Measurements from ENCODE around the gene MAN2A2.
A peak's percentile ranks its signal among the peaks of the same experiment; 100 is the strongest.

The MAN2A2 gene

GRCh38 chr15:90876046-90876445 is 27.1 kb upstream of the MAN2A2 start:
- CTCF ChIA-PET, result interaction anchor here (0.6 to 1.4 kb wide), 2 partner anchors 9 to 218 kb away, joined by 4 read pairs; no protein-coding TSS in a partner anchor
- Mint-ChIP-seq H3K36me3 (peaks cover 54% of the 10 kb centered on the region), H3K27ac (no peak overlapping the region), H3K4me3 (no peak overlapping the region), H3K4me1 (peaks cover 53% of the 10 kb centered on the region), H3K27me3 (no peaks in the 10 kb centered on the region), H3K9me3 (no peaks in the 10 kb centered on the region)
- DNase-seq, result no peak

GRCh38 chr15:90876512-90877170 is 26.5 kb upstream of the MAN2A2 start:
- H3K4me3 Mint-ChIP-seq, result no peak overlapping the region
- no peak for DNase-seq
- CTCF ChIA-PET, result interaction anchor here (1.4 kb wide), 1 partner anchor 8 kb away, joined by 4 read pairs; no protein-coding TSS in a partner anchor
- no peak overlapping the region for H3K27ac Mint-ChIP-seq
- peaks cover 53% of the 10 kb centered on the region for H3K4me1 Mint-ChIP-seq
- H3K36me3 Mint-ChIP-seq, result peaks cover 54% of the 10 kb centered on the region
- no peaks in the 10 kb centered on the region for H3K9me3 Mint-ChIP-seq
- H3K27me3 Mint-ChIP-seq, result no peaks in the 10 kb centered on the region

GRCh38 chr15:90877315-90877714 is 25.8 kb upstream of the MAN2A2 start:
- Mint-ChIP-seq H3K9me3 (no peaks in the 10 kb centered on the region), H3K4me3 (no peak overlapping the region), H3K4me1 (peaks cover 51% of the 10 kb centered on the region), H3K36me3 (peaks cover 53% of the 10 kb centered on the region), H3K27me3 (no peaks in the 10 kb centered on the region), H3K27ac (peak overlapping the region; percentile 55)
- no peak for DNase-seq
- CTCF ChIA-PET, result no interaction called here

GRCh38 chr15:90877996-90878395 is 25.1 kb upstream of the MAN2A2 start:
- Mint-ChIP-seq H3K9me3 (no peaks in the 10 kb centered on the region), H3K27ac (peak overlapping the region; percentile 55), H3K4me3 (no peak overlapping the region), H3K27me3 (no peaks in the 10 kb centered on the region), H3K4me1 (peaks cover 46% of the 10 kb centered on the region), H3K36me3 (peaks cover 49% of the 10 kb centered on the region)
- CTCF ChIA-PET, result no interaction called here
- no peak for DNase-seq

- Mint-ChIP-seq H3K27ac (no peak overlapping the region), H3K36me3 (peaks cover 48% of the 10 kb centered on the region), H3K4me3 (no peak overlapping the region), H3K9me3 (no peaks in the 10 kb centered on the region), H3K4me1 (peaks cover 46% of the 10 kb centered on the region), H3K27me3 (no peaks in the 10 kb centered on the region)
- CTCF ChIA-PET, result no interaction called here
- DNase-seq, result no peak
These were observed 24.4 kb upstream of the MAN2A2 start for GRCh38 chr15:90878660-90879059.

GRCh38 chr15:90879730-90880366 is 23.3 kb upstream of the MAN2A2 start:
- no peak for DNase-seq
- CTCF ChIA-PET, result no interaction called here
- Mint-ChIP-seq H3K4me1 (peaks cover 41% of the 10 kb centered on the region), H3K27me3 (no peaks in the 10 kb centered on the region), H3K4me3 (no peak overlapping the region), H3K9me3 (no peaks in the 10 kb centered on the region), H3K27ac (no peak overlapping the region), H3K36me3 (peaks cover 46% of the 10 kb centered on the region)

GRCh38 chr15:90880381-90881145 is 22.5 kb upstream of the MAN2A2 start:
- Mint-ChIP-seq H3K4me3 (no peak overlapping the region), H3K27ac (no peak overlapping the region), H3K9me3 (no peaks in the 10 kb centered on the region), H3K4me1 (peaks cover 43% of the 10 kb centered on the region), H3K36me3 (peaks cover 46% of the 10 kb centered on the region), H3K27me3 (no peaks in the 10 kb centered on the region)
- DNase-seq, result no peak
- CTCF ChIA-PET, result no interaction called here

GRCh38 chr15:90881181-90881977 is 21.7 kb upstream of the MAN2A2 start:
- no peak overlapping the region for H3K4me3 Mint-ChIP-seq
- peaks cover 39% of the 10 kb centered on the region for H3K36me3 Mint-ChIP-seq
- no peak overlapping the region for H3K27ac Mint-ChIP-seq
- CTCF ChIA-PET, result interaction anchor here (0.7 kb wide), 1 partner anchor 562 kb away, joined by 4 read pairs; no protein-coding TSS in a partner anchor
- no peaks in the 10 kb centered on the region for H3K9me3 Mint-ChIP-seq
- no peak for DNase-seq
- peaks cover 47% of the 10 kb centered on the region for H3K4me1 Mint-ChIP-seq
- H3K27me3 Mint-ChIP-seq, result no peaks in the 10 kb centered on the region

- CTCF ChIA-PET, result interaction anchor here (0.7 kb wide), 1 partner anchor 562 kb away, joined by 4 read pairs; no protein-coding TSS in a partner anchor
These were observed 21.0 kb upstream of the MAN2A2 start for GRCh38 chr15:90881978-90882721.

GRCh38 chr15:90882781-90883525 is 20.1 kb upstream of the MAN2A2 start:
- no peaks in the 10 kb centered on the region for H3K27me3 Mint-ChIP-seq
- H3K4me3 Mint-ChIP-seq, result no peak overlapping the region
- peaks cover 37% of the 10 kb centered on the region for H3K4me1 Mint-ChIP-seq
- H3K36me3 Mint-ChIP-seq, result peaks cover 24% of the 10 kb centered on the region
- CTCF ChIA-PET, result interaction anchor here (4.4 kb wide), 1 partner anchor 234 kb away, joined by 78 read pairs; no protein-coding TSS in a partner anchor
- H3K27ac Mint-ChIP-seq, result peak overlapping the region; percentile 62
- no peaks in the 10 kb centered on the region for H3K9me3 Mint-ChIP-seq
- no peak for DNase-seq

More at GRCh38 chr15:90881978-90882721, 21.0 kb upstream of the MAN2A2 start:
- H3K36me3 Mint-ChIP-seq, result peaks cover 32% of the 10 kb centered on the region
- H3K9me3 Mint-ChIP-seq, result no peaks in the 10 kb centered on the region
- H3K4me3 Mint-ChIP-seq, result no peak overlapping the region
- no peaks in the 10 kb centered on the region for H3K27me3 Mint-ChIP-seq
- H3K4me1 Mint-ChIP-seq, result peaks cover 42% of the 10 kb centered on the region
- DNase-seq, result no peak
- H3K27ac Mint-ChIP-seq, result peak overlapping the region; percentile 49

GRCh38 chr15:90883526-90883975 is 19.6 kb upstream of the MAN2A2 start:
- H3K4me1 Mint-ChIP-seq, result peaks cover 32% of the 10 kb centered on the region
- H3K9me3 Mint-ChIP-seq, result no peaks in the 10 kb centered on the region
- H3K27me3 Mint-ChIP-seq, result no peaks in the 10 kb centered on the region
- peak overlapping the region; percentile 62 for H3K27ac Mint-ChIP-seq
- no peak for DNase-seq
- H3K36me3 Mint-ChIP-seq, result peaks cover 18% of the 10 kb centered on the region
- H3K4me3 Mint-ChIP-seq, result peak overlapping the region; percentile 40
- CTCF ChIA-PET, result interaction anchor here (4.4 kb wide), 1 partner anchor 235 kb away, joined by 78 read pairs; no protein-coding TSS in a partner anchor

GRCh38 chr15:90883976-90884718 is 19.0 kb upstream of the MAN2A2 start, which contains the start of gene FES:
TSS of gene FES (plus strand) at chr15:90884504. CDS start at chr15:90885046, 542 bp downstream.
- CTCF ChIA-PET, result interaction anchor here (1.2 to 4.4 kb wide), 11 partner anchors 8 to 564 kb away, joined by 4 to 78 read pairs (median 8); partner anchors contain the start of genes BLM and HDDC3
- Mint-ChIP-seq H3K27ac (peak within 1 kb of the TSS; percentile 82), H3K9me3 (no peaks in the 10 kb centered on the region), H3K4me3 (peak within 1 kb of the TSS; percentile 40), H3K4me1 (peaks cover 32% of the 10 kb centered on the region), H3K36me3 (peaks cover 13% of the 10 kb centered on the region), H3K27me3 (no peaks in the 10 kb centered on the region)
- DNase-seq, result no peak
